ENCODE measurements around the gene TNNI3K.

The TNNI3K gene

GRCh38 chr1:74586253-74586897 lies 351.2 kb downstream of the TNNI3K start:
- no peak for DNase-seq

- no peak for DNase-seq
Measured at GRCh38 chr1:74587888-74588287, 352.7 kb downstream of the TNNI3K start.

GRCh38 chr1:74590288-74590687 lies 355.1 kb downstream of the TNNI3K start:
- no peak for DNase-seq

GRCh38 chr1:74591949-74592348 lies 356.8 kb downstream of the TNNI3K start:
- no peak for DNase-seq

- DNase-seq = no peak
Measured at GRCh38 chr1:74592580-74593355, 357.6 kb downstream of the TNNI3K start.

Measured in GOT3 (cell line).